K562 (cell line): Measurements from ENCODE around the gene C1orf116. TPM values are rescaled to one million over a fixed set of nuclear protein-coding genes. Genes with fewer than 3 reads are reported as not detected.

Source experiments
- FOXK2 ChIP-seq, 2 experiments: fragments of 450-650 bp; IDR thresholded peaks in 1 of 2; conservative IDR thresholded peaks in 1 of 2; 2 replicates each; pipeline ENCODE4 v1.6.1; 2016; ENCODE audit warnings: low read depth in 2 of 2, mild to moderate bottlenecking in 1 of 2
- FOXO4 ChIP-seq: fragments of 450-650 bp; formaldehyde crosslinking; IDR thresholded peaks from 2 replicates; pipeline ENCODE4 v1.4.0; 2020; ENCODE audit warnings: mild to moderate bottlenecking, moderate library complexity
- FOXP1 ChIP-seq: sonication (generic); formaldehyde crosslinking; IDR thresholded peaks from 2 replicates; pipeline ENCODE4 v1.8.0; 2022; ENCODE audit warnings: mild to moderate bottlenecking, missing genetic modification reagents
- NR2C2 ChIP-seq, 2 experiments: fragments of 200-800 bp in 1 of 2; sonication (Bioruptor generic) in 1 of 2; sonication (generic) in 1 of 2; formaldehyde crosslinking in 1 of 2; IDR thresholded peaks; 2 replicates each; pipeline versions ENCODE4 v1.6.1 to v1.8.0; 2016 to 2022; ENCODE audit warnings: mild to moderate bottlenecking in 1 of 2, missing compliant biosample characterization in 1 of 2, missing genetic modification characterization in 1 of 2, missing genetic modification reagents in 1 of 2
- PCBP2 ChIP-seq: fragments of 200-400 bp; formaldehyde crosslinking; IDR thresholded peaks from 2 replicates; pipeline ENCODE4 v1.6.1; 2018; ENCODE audit warnings: low read length, low read depth, mild to moderate bottlenecking, moderate library complexity; ENCODE audit not compliant: poor library complexity, severe bottlenecking
- PHTF2 ChIP-seq: fragments of 250-450 bp; sonication (Bioruptor Pico); IDR thresholded peaks from 2 replicates; pipeline ENCODE4 v1.5.0; 2021; ENCODE audit warnings: mild to moderate bottlenecking
- PTTG1 ChIP-seq: fragments of 450-650 bp; IDR thresholded peaks from 2 replicates; pipeline ENCODE4 v1.6.1; 2016; ENCODE audit warnings: low read depth, mild to moderate bottlenecking, missing genetic modification characterization, missing compliant biosample characterization
- RAD51 ChIP-seq: fragments of 450-650 bp; IDR thresholded peaks from 2 replicates; pipeline ENCODE4 v1.7.1; 2016; ENCODE audit warnings: low read depth, mild to moderate bottlenecking, borderline replicate concordance
- RBM17 ChIP-seq: fragments of 200-400 bp; formaldehyde crosslinking; IDR thresholded peaks from 2 replicates; pipeline ENCODE4 v1.6.1; 2017; ENCODE audit warnings: low read depth, mild to moderate bottlenecking, low read length, borderline replicate concordance
- THRAP3 ChIP-seq: fragments of 450-650 bp; IDR thresholded peaks from 2 replicates; pipeline ENCODE4 v1.6.1; 2016; ENCODE audit warnings: mild to moderate bottlenecking, inconsistent platforms, borderline replicate concordance
- ZNF143 ChIP-seq: sonication (generic); formaldehyde crosslinking; IDR thresholded peaks from 2 replicates; pipeline ENCODE4 v1.9.0; 2022; ENCODE audit warnings: mild to moderate bottlenecking, missing genetic modification reagents
- ZNF232 ChIP-seq: sonication (generic); formaldehyde crosslinking; IDR thresholded peaks from 2 replicates; pipeline ENCODE4 v1.8.0; 2022; ENCODE audit warnings: mild to moderate bottlenecking, missing genetic modification reagents
- ZNF639 ChIP-seq, 2 experiments: fragments of 200-800 bp in 1 of 2; sonication (Bioruptor generic) in 1 of 2; sonication (generic) in 1 of 2; formaldehyde crosslinking in 1 of 2; IDR thresholded peaks in 1 of 2; conservative IDR thresholded peaks in 1 of 2; 2 replicates each; pipeline versions ENCODE4 v1.5.0 to v1.6.1; 2016 to 2020; ENCODE audit warnings: missing compliant biosample characterization in 1 of 2, missing genetic modification characterization in 1 of 2, missing genetic modification reagents in 1 of 2
- polyA plus RNA-seq, 8 experiments: library from polyadenylated mRNA; depleted of rRNA in 4 of 8; stranded (reverse) in 5 of 8; unstranded in 3 of 8; fragments of >200 nt; fragmentation: Nextera tagmentation in 2 of 8; fragmentation: Illumina TruSeq in 1 of 8; extraction: Ambion mirVana in 2 of 8; extraction: Trizol in 1 of 8; gene quantifications; 2 replicates each; pipeline versions ENCODE4 v1.2.1 to v1.2.3, GENCODE V29; 2011 to 2014; ENCODE audit warnings: inconsistent platforms in 1 of 8, missing spikeins in 1 of 8
- total RNA-seq, 7 experiments: library from RNA; depleted of rRNA in 6 of 7; stranded (reverse); fragments of >200 nt in 6 of 7; fragmentation: Illumina TruSeq in 2 of 7; extraction: Trizol in 2 of 7; gene quantifications; 2 replicates each; pipeline versions ENCODE4 v1.2.1 to v1.2.3, GENCODE V29; 2011 to 2021; ENCODE audit warnings: low replicate concordance in 1 of 7
- TF ChIP-seq, protein P1 (sequence below): sonication (generic); formaldehyde crosslinking; IDR thresholded peaks from 2 replicates; pipeline ENCODE4 v1.8.1; 2023; ENCODE audit warnings: mild to moderate bottlenecking, missing genetic modification reagents, moderate library complexity
- TF ChIP-seq, protein P2 (sequence below): fragments of 250-450 bp; sonication (Bioruptor Pico); IDR thresholded peaks from 2 replicates; pipeline ENCODE4 v1.4.0; 2020; ENCODE audit warnings: mild to moderate bottlenecking, moderate library complexity, borderline replicate concordance
- TF ChIP-seq, protein P3 (sequence below): sonication (generic); formaldehyde crosslinking; IDR thresholded peaks from 2 replicates; pipeline ENCODE4 v1.8.0; 2022; ENCODE audit warnings: mild to moderate bottlenecking, low read depth, missing genetic modification reagents

The C1orf116 gene
- total and polyA plus RNA-seq, 9 of the 15 experiments (the other 6 are each of a cell fraction or from before 2014, with no cell fraction given) = 0.62 to 3.0 (median 0.95) TPM

DNA sequence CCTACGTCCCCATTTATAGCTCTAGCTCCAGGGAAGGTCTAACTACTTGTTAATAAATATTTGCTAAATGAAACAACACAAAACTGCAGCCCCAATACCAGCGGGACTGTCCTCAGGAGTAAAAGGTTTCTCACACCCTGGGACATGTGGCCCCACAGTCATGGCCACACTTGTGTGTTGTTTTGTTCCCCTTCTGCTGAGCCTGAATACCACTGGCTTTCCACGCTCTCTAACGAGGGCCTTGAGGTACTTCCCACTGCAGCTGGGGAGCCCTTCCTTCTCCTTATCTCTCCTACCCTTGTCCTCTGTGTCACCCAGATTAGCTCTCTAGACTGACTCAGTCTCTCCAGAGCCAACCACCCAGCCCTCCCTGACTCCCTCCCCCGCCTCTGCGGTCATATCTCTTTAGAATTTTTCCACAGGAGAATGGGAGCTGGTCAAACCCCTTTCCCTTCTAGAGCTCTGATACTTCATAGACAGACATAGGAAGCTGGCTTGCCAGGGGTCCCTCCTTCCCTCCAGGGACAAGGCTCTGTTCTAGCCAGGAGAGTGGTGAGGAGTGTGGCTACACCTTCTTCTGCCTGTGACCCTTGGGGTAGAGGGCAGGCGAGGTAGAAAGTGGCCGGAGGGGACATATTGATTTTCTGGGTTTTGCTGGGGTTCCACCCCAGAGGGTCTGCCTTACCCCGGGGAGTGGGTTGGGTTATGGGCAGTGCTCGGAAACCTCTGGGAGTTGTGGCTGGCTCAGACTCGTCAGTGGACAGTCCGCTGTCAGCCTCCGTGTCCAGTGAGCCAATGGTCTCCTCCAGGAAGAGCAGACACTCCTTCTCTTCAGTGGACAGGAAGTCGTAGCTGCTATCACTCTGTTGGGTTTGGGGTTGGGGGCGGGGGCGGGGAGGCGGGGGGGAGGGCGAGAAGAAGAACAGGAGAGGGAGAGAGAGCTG lies 8.1 kb downstream of the C1orf116 start (continued):
- TF ChIP-seq, protein P1, sequence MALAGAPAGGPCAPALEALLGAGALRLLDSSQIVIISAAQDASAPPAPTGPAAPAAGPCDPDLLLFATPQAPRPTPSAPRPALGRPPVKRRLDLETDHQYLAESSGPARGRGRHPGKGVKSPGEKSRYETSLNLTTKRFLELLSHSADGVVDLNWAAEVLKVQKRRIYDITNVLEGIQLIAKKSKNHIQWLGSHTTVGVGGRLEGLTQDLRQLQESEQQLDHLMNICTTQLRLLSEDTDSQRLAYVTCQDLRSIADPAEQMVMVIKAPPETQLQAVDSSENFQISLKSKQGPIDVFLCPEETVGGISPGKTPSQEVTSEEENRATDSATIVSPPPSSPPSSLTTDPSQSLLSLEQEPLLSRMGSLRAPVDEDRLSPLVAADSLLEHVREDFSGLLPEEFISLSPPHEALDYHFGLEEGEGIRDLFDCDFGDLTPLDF (CRISPR knock-in tag) = peak; percentile 51; the same call in 1 of the 2 replicates
- TF ChIP-seq ZNF639 (CRISPR knock-in tag; conservative IDR thresholded peaks at IDR 0.05 in 1 of 2, IDR thresholded peaks at IDR 0.05 in 1 of 2) (peak in 1 of 2 experiments; percentile 99; a peak in 2 of 4 replicates), ZNF232 (CRISPR knock-in tag) (0 out of 2 replicates have a peak, but pooled peaks have one; percentile 41), PTTG1 (peak; percentile 94), PCBP2 (no peak), PHTF2 (peak; percentile 96), FOXO4 (peak; percentile 94), THRAP3 (no peak; the same call in 1 of the 2 replicates), ZNF143 (CRISPR knock-in tag) (0 out of 2 replicates have a peak, but pooled peaks have one; percentile 40), NR2C2 (CRISPR knock-in tag; IDR thresholded peaks at IDR 0.05) (no peak), NR2C2 (tag; IDR thresholded peaks at IDR 0.05) (peak; percentile 86), FOXK2 (conservative IDR thresholded peaks at IDR 0.05 in 1 of 2, IDR thresholded peaks at IDR 0.05 in 1 of 2; ENCODE audit: low read depth in 2 of 2) (peak; percentile 81 to 88), RAD51 (peak; percentile 67), RBM17 (no peak), FOXP1 (CRISPR knock-in tag) (peak; percentile 94)
- TF ChIP-seq, protein P2, sequence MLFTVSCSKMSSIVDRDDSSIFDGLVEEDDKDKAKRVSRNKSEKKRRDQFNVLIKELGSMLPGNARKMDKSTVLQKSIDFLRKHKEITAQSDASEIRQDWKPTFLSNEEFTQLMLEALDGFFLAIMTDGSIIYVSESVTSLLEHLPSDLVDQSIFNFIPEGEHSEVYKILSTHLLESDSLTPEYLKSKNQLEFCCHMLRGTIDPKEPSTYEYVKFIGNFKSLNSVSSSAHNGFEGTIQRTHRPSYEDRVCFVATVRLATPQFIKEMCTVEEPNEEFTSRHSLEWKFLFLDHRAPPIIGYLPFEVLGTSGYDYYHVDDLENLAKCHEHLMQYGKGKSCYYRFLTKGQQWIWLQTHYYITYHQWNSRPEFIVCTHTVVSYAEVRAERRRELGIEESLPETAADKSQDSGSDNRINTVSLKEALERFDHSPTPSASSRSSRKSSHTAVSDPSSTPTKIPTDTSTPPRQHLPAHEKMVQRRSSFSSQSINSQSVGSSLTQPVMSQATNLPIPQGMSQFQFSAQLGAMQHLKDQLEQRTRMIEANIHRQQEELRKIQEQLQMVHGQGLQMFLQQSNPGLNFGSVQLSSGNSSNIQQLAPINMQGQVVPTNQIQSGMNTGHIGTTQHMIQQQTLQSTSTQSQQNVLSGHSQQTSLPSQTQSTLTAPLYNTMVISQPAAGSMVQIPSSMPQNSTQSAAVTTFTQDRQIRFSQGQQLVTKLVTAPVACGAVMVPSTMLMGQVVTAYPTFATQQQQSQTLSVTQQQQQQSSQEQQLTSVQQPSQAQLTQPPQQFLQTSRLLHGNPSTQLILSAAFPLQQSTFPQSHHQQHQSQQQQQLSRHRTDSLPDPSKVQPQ (CRISPR knock-in tag) = peak; percentile 95
- TF ChIP-seq, protein P3, sequence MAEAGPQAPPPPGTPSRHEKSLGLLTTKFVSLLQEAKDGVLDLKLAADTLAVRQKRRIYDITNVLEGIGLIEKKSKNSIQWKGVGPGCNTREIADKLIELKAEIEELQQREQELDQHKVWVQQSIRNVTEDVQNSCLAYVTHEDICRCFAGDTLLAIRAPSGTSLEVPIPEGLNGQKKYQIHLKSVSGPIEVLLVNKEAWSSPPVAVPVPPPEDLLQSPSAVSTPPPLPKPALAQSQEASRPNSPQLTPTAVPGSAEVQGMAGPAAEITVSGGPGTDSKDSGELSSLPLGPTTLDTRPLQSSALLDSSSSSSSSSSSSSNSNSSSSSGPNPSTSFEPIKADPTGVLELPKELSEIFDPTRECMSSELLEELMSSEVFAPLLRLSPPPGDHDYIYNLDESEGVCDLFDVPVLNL (CRISPR knock-in tag) = no peak
